Measurements from ENCODE around the gene PDGFRB. TPM values are rescaled to one million over a fixed set of nuclear protein-coding genes. Genes with fewer than 3 reads are reported as not detected.

PDGFRB gene
- total RNA-seq, 2 experiments from 2014 or later, result 0.23 to 3.0 TPM

DNA sequence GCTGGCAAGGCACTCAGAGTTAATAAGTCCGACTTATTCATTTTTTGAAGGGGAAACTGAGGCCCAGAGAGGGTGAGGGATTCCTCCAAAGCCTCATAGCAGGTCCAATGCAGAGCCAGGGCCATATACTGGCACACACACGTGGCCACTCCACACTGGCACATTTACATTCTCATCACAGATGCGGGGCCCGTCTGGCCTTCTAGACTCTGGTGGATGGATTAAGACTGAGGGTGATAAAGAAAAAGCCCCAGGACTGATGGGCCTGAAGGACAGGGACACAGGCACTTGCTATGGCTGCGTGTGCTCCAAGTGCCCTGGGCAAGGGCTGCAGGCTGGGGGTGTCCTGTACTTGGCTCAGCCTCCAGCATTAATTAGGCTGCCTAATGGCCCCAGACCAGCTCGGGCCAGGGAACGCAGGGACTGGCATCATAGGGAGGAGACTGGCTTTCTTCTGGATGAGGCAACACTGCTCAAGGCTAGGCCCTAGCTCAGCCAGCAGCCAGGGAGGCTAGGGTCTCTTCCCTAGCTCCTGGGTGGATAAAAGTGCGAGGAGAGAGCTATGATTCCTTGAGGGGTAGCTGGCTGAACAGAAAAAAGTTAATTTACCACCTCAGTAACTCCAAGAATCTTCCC is 40.8 kb downstream of the PDGFRB start:
- no peaks in the 10 kb centered on the region for H4K20me1 ChIP-seq (ENCODE audit: insufficient read depth, low read length)
- no peak overlapping the region for H3K27ac ChIP-seq (ENCODE audit: low read depth, low read length, poor library complexity, severe bottlenecking)
- no peaks in the 10 kb centered on the region for H3K9me2 ChIP-seq (ENCODE audit: insufficient read depth, low read length)
- no peak overlapping the region for H3K4me3 ChIP-seq (ENCODE audit: low read depth, low read length, poor library complexity, severe bottlenecking)
- H3K79me2 ChIP-seq (ENCODE audit: insufficient read depth, low read depth, low read length), result no peaks in the 10 kb centered on the region
- ChIA-PET CTCF (ENCODE audit: unreplicated experiment) (no interaction called here), POLR2A (no interaction called here)
- no peak for DNase-seq (ENCODE audit: low spot score)
- TF ChIP-seq, protein P1, sequence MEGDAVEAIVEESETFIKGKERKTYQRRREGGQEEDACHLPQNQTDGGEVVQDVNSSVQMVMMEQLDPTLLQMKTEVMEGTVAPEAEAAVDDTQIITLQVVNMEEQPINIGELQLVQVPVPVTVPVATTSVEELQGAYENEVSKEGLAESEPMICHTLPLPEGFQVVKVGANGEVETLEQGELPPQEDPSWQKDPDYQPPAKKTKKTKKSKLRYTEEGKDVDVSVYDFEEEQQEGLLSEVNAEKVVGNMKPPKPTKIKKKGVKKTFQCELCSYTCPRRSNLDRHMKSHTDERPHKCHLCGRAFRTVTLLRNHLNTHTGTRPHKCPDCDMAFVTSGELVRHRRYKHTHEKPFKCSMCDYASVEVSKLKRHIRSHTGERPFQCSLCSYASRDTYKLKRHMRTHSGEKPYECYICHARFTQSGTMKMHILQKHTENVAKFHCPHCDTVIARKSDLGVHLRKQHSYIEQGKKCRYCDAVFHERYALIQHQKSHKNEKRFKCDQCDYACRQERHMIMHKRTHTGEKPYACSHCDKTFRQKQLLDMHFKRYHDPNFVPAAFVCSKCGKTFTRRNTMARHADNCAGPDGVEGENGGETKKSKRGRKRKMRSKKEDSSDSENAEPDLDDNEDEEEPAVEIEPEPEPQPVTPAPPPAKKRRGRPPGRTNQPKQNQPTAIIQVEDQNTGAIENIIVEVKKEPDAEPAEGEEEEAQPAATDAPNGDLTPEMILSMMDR (conservative IDR thresholded peaks at IDR 0.05; ENCODE audit: low read length), result no peak
- no peak for TF ChIP-seq EZH2phosphoT487 (IDR thresholded peaks at IDR 0.05; ENCODE audit: borderline replicate concordance, low read depth, low read length)
- no peaks in the 10 kb centered on the region for H3K36me3 ChIP-seq (ENCODE audit: insufficient read depth, low read length)
- no peaks in the 10 kb centered on the region for H3K9me3 ChIP-seq (ENCODE audit: low read length)
- intact Hi-C loops (cut with micrococcal nuclease; ENCODE audit: unreplicated experiment), result no loop called here
- no TSS peak for BruUV-seq (replicated peaks)
- no peaks in the 10 kb centered on the region for H3K4me1 ChIP-seq (ENCODE audit: insufficient read depth, low read length, poor library complexity, severe bottlenecking)
- H3K4me2 ChIP-seq (ENCODE audit: low read length), result no peak overlapping the region
- no peak overlapping the region for H2AFZ ChIP-seq (ENCODE audit: low read length)

DNA sequence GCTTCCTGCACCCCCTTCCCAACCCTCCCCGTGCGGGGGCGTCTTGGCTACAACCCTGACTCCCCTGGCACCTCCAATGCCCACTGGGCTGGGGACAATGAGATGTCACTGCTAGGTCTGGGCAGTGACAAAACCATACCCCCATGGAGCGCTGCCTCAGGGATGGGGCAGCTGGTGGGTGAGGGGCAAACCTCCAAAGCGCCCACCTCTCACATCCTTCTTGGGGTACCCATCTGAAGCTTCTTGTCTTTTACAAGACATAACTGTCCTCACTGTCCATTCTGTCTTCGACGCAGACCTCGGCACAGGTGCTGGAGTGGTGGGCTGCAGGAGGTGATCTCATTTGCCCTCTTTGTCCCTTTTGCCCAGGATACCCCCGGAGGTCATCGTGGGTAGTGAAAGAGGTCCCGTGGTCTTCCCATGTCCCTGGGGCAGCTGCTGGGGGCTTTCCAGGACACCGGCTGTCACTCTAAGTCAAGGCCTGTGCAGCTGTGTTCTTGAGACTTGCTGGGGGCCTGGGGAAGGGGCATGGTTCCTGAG is 41.5 kb downstream of the PDGFRB start:
- DNase-seq (ENCODE audit: low spot score), result no peak
- BruUV-seq (replicated peaks), result no TSS peak
- Histone ChIP-seq H2AFZ (ENCODE audit: low read length) (no peak overlapping the region), H3K79me2 (ENCODE audit: insufficient read depth, low read depth, low read length) (no peaks in the 10 kb centered on the region), H3K4me1 (ENCODE audit: insufficient read depth, low read length, poor library complexity, severe bottlenecking) (no peaks in the 10 kb centered on the region), H4K20me1 (ENCODE audit: insufficient read depth, low read length) (no peaks in the 10 kb centered on the region), H3K9me2 (ENCODE audit: insufficient read depth, low read length) (no peaks in the 10 kb centered on the region), H3K9me3 (ENCODE audit: low read length) (no peaks in the 10 kb centered on the region), H3K4me2 (ENCODE audit: low read length) (no peak overlapping the region), H3K4me3 (ENCODE audit: low read depth, low read length, poor library complexity, severe bottlenecking) (no peak overlapping the region), H3K36me3 (ENCODE audit: insufficient read depth, low read length) (no peaks in the 10 kb centered on the region), H3K27ac (ENCODE audit: low read depth, low read length, poor library complexity, severe bottlenecking) (no peak overlapping the region)
- intact Hi-C loops (cut with micrococcal nuclease; ENCODE audit: unreplicated experiment), result no loop called here
- TF ChIP-seq, protein P1 (conservative IDR thresholded peaks at IDR 0.05; ENCODE audit: low read length), result no peak
- TF ChIP-seq EZH2phosphoT487 (IDR thresholded peaks at IDR 0.05; ENCODE audit: borderline replicate concordance, low read depth, low read length), result no peak
- ChIA-PET POLR2A (no interaction called here), CTCF (ENCODE audit: unreplicated experiment) (no interaction called here)

DNA sequence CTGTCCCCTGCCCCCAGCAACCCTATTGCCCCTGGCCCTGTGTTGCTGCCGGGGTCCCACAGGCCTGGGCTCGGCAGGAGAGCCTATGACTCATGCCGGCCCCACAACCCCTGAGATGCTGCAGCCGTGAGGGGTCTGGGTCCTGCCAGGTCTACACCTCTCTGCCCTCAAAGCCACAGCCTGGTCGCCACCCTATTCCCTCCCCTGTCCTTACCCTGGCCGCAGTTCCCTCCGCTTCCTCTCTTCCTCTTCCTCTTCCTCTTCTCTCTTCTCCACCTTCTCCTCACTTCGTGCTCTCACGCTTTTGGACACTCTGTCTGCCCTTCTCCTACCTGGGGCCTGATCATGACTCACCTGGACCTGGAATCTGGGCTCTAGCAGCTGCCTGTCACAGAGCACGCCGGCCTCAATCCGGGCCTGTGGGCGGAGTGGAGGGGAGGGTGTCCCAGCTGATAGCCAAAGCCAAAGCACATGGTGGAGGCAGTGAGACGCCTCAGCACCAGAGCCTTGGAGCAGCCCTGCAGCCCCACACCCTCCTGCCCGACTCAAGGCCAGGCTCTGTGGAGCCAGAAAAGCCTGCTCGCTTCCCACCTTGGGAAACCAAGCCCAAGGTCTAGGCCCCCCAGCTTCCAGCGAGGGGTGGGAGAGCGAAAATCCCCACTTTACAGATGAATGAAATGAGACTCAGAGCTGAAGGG is 42.4 kb downstream of the PDGFRB start:
- ChIA-PET POLR2A (no interaction called here), CTCF (ENCODE audit: unreplicated experiment) (no interaction called here)
- no peaks in the 10 kb centered on the region for H3K4me1 ChIP-seq (ENCODE audit: insufficient read depth, low read length, poor library complexity, severe bottlenecking)
- no peak overlapping the region for H3K27ac ChIP-seq (ENCODE audit: low read depth, low read length, poor library complexity, severe bottlenecking)
- no peaks in the 10 kb centered on the region for H3K9me2 ChIP-seq (ENCODE audit: insufficient read depth, low read length)
- no peak for DNase-seq (ENCODE audit: low spot score)
- intact Hi-C loops (cut with micrococcal nuclease; ENCODE audit: unreplicated experiment), result no loop called here
- H3K4me3 ChIP-seq (ENCODE audit: low read depth, low read length, poor library complexity, severe bottlenecking), result no peak overlapping the region
- no peak for TF ChIP-seq EZH2phosphoT487 (IDR thresholded peaks at IDR 0.05; ENCODE audit: borderline replicate concordance, low read depth, low read length)
- TF ChIP-seq, protein P1 (conservative IDR thresholded peaks at IDR 0.05; ENCODE audit: low read length), result no peak
- BruUV-seq (replicated peaks), result no TSS peak
- H3K9me3 ChIP-seq (ENCODE audit: low read length), result no peaks in the 10 kb centered on the region
- no peaks in the 10 kb centered on the region for H3K36me3 ChIP-seq (ENCODE audit: insufficient read depth, low read length)
- H2AFZ ChIP-seq (ENCODE audit: low read length), result no peak overlapping the region
- no peaks in the 10 kb centered on the region for H4K20me1 ChIP-seq (ENCODE audit: insufficient read depth, low read length)
- no peaks in the 10 kb centered on the region for H3K79me2 ChIP-seq (ENCODE audit: insufficient read depth, low read depth, low read length)
- no peak overlapping the region for H3K4me2 ChIP-seq (ENCODE audit: low read length)
